Omental fat pad (tissue), 4 donors: ENCODE results near the gene ELOVL2. TPM values are rescaled to one million over a fixed set of nuclear protein-coding genes. Genes with fewer than 3 reads are reported as not detected.
"Not testable (repeated sequence)": the region's sequence is repeated elsewhere in the genome, so short reads cannot be mapped to it uniquely, and the experiment has no call there.

Source experiments
- ATAC-seq: fragments of 150-250 bp; one replicate; pipeline ENCODE4 v1.9.1; 2016; ENCODE audit warnings: mild to moderate bottlenecking, moderate library complexity; ENCODE audit not compliant: low FRiP score
- DNase-seq: peaks from one replicate; pipeline ENCODE4 v3.0.0-alpha.2; 2019; ENCODE audit warnings: low spot score
- CTCF ChIP-seq, 3 donors: fragments of 450-650 bp; IDR thresholded peaks; one replicate each; pipeline ENCODE4 v1.5.1; 2016 to 2017; ENCODE audit warnings: antibody characterized with exemption in 3 of 3, mild to moderate bottlenecking in 3 of 3, moderate library complexity in 2 of 3
- total RNA-seq, 4 donors: library from RNA; depleted of rRNA; stranded (reverse); fragments of >200 nt; gene quantifications; one replicate each; pipeline ENCODE4 v1.1.0, GENCODE V29; 2016

ELOVL2 gene
- total RNA-seq, 4 donors from 2014 or later: 0.13 to 1.3 (median 0.63) TPM

DNA sequence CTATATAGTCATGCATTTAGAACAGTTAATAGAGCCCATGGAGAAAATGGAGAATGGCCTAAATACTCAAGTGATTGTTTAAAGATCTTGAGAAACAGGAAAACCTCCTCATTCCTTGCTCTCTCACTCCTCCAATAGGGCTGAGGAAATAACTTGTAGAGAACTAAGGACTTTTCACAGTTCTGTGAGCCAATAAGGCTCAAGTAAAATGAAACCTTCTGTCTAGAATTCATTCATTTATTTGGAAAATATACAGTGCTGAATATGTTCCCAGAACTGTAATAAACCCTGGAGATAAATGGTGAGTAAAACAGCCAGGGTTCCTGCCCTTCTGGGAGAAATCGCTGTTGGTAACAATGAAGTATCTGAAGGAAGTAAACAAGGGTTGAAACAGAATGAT, 35.3 kb downstream of the ELOVL2 start:
- no peak for TF ChIP-seq CTCF (IDR thresholded peaks at IDR 0.05)
- peak; percentile 7 for ATAC-seq

GRCh38 chr6:11007715-11008608, 36.1 kb downstream of the ELOVL2 start:
- DNase-seq (no peak), ATAC-seq (no peak)
- TF ChIP-seq CTCF (IDR thresholded peaks at IDR 0.05): no peak

More for the DNA sequence above, 35.3 kb downstream of the ELOVL2 start:
- no peak for DNase-seq

DNA sequence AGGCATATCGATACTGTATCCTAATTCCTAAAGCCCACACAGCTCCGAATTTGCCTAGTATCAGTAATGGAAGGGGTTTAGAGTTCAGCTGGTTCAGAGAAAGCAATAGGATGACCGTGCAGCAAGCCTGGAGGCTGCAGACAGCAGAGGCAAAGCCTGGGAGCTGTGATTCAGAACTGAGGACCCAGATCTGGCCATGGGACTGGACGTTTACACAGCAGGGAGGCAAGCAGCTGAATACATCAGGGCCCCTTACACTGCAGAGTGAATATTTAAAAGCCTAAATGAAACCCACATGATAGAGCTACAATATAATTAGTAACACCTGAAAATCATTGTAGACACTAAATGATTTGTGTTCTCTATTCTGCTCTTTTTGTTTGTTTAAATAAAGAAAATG, 38.0 kb downstream of the ELOVL2 start:
- TF ChIP-seq CTCF (IDR thresholded peaks at IDR 0.05): no peak
- no peak for DNase-seq

GRCh38 chr6:11003297-11003696, 40.8 kb downstream of the ELOVL2 start:
- ATAC-seq, DNase-seq: not testable (repeated sequence)

More for the DNA sequence above, 38.0 kb downstream of the ELOVL2 start:
- ATAC-seq: no peak

DNA sequence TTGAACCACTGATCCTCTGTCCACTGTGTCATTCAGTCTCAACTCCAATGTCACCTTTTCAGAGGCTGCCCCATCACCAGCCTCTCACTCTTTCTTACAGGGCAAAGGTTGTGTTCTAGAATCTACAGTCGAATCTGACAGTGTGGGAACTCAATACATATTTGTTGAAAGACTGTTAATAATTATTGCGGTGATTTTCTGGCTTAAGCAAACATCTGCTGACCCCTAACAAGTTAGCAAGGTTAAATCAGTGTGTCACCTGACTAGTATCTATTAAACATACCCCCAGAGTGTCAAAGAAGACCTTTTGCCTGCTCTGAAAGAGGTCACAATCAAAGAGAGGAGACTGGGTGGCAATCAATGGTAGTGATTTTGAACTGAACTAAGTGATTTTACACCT, 41.9 kb downstream of the ELOVL2 start:
- DNase-seq (no peak), ATAC-seq (no peak)
- TF ChIP-seq CTCF (IDR thresholded peaks at IDR 0.05): no peak

- TF ChIP-seq CTCF (IDR thresholded peaks at IDR 0.05): no peak
- no peak for ATAC-seq
Measured at GRCh38 chr6:10999994-11000393, 44.1 kb downstream of the ELOVL2 start.

GRCh38 chr6:10995114-10995707, 48.9 kb downstream of the ELOVL2 start:
- DNase-seq (no peak), ATAC-seq (no peak)
- no peak for TF ChIP-seq CTCF (IDR thresholded peaks at IDR 0.05)

More at GRCh38 chr6:10999994-11000393, 44.1 kb downstream of the ELOVL2 start:
- DNase-seq: no peak
